Measurements from ENCODE around the gene ZNF33A.
"Not testable (repeated sequence)": the region's sequence is repeated elsewhere in the genome, so short reads cannot be mapped to it uniquely, and the experiment has no call there.

ZNF33A gene

GRCh38 chr10:38010119-38010903 lies at the start of gene ZNF33A:
Gene ZNF33A (plus strand): TSS chr10:38010675. CDS start chr10:38012342, 1,667 bp downstream.
- peak; percentile 83 for DNase-seq (ENCODE audit: low read depth)

GRCh38 chr10:37965006-37965405 lies 45.5 kb upstream of the ZNF33A start:
- no peak for DNase-seq (ENCODE audit: low read depth)

GRCh38 chr10:37972396-37972795 lies 38.1 kb upstream of the ZNF33A start:
- DNase-seq (ENCODE audit: low read depth): no peak

GRCh38 chr10:37975401-37975991 lies 35.0 kb upstream of the ZNF33A start:
- DNase-seq (ENCODE audit: low read depth): no peak

GRCh38 chr10:37976091-37976879 lies 34.2 kb upstream of the ZNF33A start, which contains the start of gene ZNF25:
Gene ZNF25 (minus strand): TSS chr10:37976647. CDS start chr10:37971722, 4,925 bp downstream.
- DNase-seq (ENCODE audit: low read depth): peak; percentile 92

GRCh38 chr10:37976880-37977203 lies 33.6 kb upstream of the ZNF33A start:
- no peak for DNase-seq (ENCODE audit: low read depth)

GRCh38 chr10:37991655-37992054 lies 18.8 kb upstream of the ZNF33A start:
- no peak for DNase-seq (ENCODE audit: low read depth)

- no peak for DNase-seq (ENCODE audit: low read depth)
Measured at GRCh38 chr10:37992083-37992482, 18.4 kb upstream of the ZNF33A start.

- DNase-seq (ENCODE audit: low read depth): not testable (repeated sequence)
Measured at GRCh38 chr10:37998920-37999319, 11.6 kb upstream of the ZNF33A start.

- DNase-seq (ENCODE audit: low read depth): not testable (repeated sequence)
Measured at GRCh38 chr10:38000474-38000873, 10.0 kb upstream of the ZNF33A start.

- no peak for DNase-seq (ENCODE audit: low read depth)
Measured at GRCh38 chr10:38003026-38003425, 7.4 kb upstream of the ZNF33A start.

- DNase-seq (ENCODE audit: low read depth): no peak
Measured at GRCh38 chr10:38003588-38003987, 6.9 kb upstream of the ZNF33A start.

- DNase-seq (ENCODE audit: low read depth): no peak
Measured at GRCh38 chr10:38007551-38007950, 2.9 kb upstream of the ZNF33A start.

- DNase-seq (ENCODE audit: low read depth): no peak
Measured at GRCh38 chr10:38007991-38008390, 2.5 kb upstream of the ZNF33A start.

GRCh38 chr10:38016354-38016753 lies 5.9 kb downstream of the ZNF33A start:
- no peak for DNase-seq (ENCODE audit: low read depth)

- DNase-seq (ENCODE audit: low read depth): not testable (repeated sequence)
Measured at GRCh38 chr10:38019124-38019523, 8.6 kb downstream of the ZNF33A start.

- DNase-seq (ENCODE audit: low read depth): no peak
Measured at GRCh38 chr10:38025283-38025682, 14.8 kb downstream of the ZNF33A start.

GRCh38 chr10:38027986-38028385 lies 17.5 kb downstream of the ZNF33A start:
- DNase-seq (ENCODE audit: low read depth): no peak

- no peak for DNase-seq (ENCODE audit: low read depth)
Measured at GRCh38 chr10:38032886-38033285, 22.4 kb downstream of the ZNF33A start.

GRCh38 chr10:38038107-38038931 lies 27.8 kb downstream of the ZNF33A start:
- DNase-seq (ENCODE audit: low read depth): no peak

- DNase-seq (ENCODE audit: low read depth): no peak
Measured at GRCh38 chr10:38038932-38039245, 28.4 kb downstream of the ZNF33A start.

GRCh38 chr10:38043516-38043915 lies 33.0 kb downstream of the ZNF33A start:
- no peak for DNase-seq (ENCODE audit: low read depth)

Measured in stimulated activated CD8-positive, alpha-beta memory T cell treated with anti-CD3 and anti-CD28 coated beads, Interleukin-12 subunit alpha, Interleukin-12 subunit beta, amount 100 ng/mL, for 4 hours (primary cell).